Hindlimb muscle (tissue), 1 donor: ENCODE results near the gene SPCS2. TPM values are rescaled to one million over a fixed set of nuclear protein-coding genes. Genes with fewer than 3 reads are reported as not detected.
"Not testable (repeated sequence)": the region's sequence is repeated elsewhere in the genome, so short reads cannot be mapped to it uniquely, and the experiment has no call there.

Experiments used
- DNase-seq: peaks from one replicate; pipeline ENCODE4 v3.0.0-alpha.2; 2013
- polyA plus RNA-seq: library from polyadenylated mRNA; unstranded; fragments of 120-200 nt; gene quantifications from one replicate; pipeline ENCODE4 v1.2.1, GENCODE V29; 2013; ENCODE audit not compliant: insufficient read length

SPCS2 gene
- polyA plus RNA-seq, 1 donor = 82.8 TPM

DNA sequence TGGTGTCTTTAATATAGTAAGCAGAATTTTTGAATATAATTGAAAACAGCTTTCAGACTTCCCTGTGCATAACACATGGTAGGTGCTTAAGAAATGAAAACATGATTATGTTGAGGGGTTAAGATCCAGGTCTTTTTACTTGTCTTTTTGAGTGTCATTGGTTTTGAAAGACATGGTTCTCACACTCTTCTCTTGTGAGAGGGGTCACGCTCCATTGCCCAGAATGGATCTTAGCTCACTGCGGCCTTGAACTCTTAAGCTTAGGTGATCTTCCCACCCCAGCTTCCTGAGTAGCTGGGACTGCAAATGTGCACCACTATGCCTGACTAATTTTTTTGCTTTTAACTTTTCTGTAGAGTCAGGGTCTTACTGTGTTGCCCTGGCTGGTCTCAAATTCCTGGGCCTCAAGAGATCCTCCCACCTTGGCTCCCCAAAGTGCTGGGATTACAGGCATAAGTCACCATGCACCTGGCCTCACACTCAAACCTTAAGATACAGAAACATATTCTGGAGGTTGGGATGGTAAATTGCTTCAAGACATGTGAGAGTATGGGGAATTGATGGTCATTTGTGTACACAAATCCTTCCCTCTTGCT is 1.4 kb downstream of the SPCS2 start:
- no peak for DNase-seq

DNA sequence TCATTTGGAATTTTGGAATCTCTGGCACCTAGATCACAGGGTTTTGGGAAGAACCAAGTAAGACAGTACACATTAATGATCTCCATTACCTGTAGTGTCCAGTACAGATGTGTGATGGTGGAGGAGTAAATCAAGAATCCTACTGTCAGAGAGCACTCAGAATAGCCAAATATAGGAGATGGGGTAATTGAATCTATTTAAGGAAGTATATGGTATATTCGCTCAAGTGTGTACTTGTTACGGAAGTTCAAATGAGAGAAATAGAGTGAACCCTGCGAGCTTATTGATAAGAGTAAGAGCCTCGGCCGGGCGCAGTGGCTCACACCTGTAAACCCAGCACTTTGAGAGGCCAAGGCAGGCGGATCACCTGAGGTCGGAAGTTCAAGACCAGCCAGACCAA is 2.2 kb downstream of the SPCS2 start:
- no peak for DNase-seq

DNA sequence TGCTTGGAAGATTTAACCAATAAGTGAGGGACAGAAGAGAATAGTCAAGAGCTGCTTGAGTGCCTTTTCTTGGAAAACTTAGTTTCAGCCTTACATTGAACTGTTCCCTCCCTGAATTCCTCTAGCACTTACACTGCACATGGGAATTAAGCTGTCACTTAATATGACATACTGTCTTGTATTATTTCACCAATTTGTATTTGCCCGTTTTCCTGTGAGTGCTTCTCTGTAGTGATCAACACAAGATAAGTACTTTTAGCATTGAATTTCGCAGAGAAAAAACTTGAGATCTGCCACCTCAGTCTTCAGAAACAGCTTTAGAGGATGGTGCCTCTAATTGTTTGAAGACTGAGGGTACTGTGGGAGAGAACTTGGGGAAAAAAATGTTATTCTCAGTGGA is 3.7 kb downstream of the SPCS2 start:
- DNase-seq = no peak

DNA sequence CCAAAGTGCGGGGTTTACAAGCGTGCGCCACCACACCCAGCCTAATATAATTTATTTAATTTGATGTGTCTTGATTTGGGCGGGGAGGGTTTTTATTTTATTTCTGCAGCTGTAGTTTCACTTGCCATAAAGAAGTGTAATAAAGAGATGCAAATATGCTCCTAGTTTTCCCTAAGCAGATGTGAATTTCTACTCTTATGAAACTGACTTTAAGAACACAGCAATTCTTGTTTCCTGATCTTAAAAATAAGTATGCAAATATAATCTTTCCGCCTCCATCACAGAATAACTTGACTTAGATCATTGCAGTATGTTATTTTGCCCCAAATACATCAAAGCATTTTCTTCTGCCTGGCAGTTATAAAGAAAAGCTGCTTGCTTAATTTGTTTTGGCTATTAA is 4.4 kb downstream of the SPCS2 start:
- no peak for DNase-seq

DNA sequence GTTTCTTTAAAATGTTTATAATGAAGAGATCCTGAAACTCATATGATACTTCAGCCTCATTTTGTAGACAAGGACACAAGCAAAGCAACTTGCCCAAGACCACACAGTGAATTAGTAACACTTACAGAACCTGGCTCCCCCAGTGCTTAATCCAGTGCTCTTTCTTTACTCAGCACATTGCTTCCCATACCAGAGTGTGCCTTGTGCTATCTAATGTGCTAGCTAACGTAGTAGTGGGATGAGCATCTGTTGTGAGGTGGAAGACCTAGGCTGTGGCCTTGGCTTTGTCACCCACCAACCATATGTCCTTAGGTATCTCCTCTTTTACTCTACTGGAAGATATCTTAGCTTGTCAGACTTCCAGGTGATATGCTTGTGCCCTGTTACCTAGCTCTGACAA is 5.1 kb downstream of the SPCS2 start:
- no peak for DNase-seq

DNA sequence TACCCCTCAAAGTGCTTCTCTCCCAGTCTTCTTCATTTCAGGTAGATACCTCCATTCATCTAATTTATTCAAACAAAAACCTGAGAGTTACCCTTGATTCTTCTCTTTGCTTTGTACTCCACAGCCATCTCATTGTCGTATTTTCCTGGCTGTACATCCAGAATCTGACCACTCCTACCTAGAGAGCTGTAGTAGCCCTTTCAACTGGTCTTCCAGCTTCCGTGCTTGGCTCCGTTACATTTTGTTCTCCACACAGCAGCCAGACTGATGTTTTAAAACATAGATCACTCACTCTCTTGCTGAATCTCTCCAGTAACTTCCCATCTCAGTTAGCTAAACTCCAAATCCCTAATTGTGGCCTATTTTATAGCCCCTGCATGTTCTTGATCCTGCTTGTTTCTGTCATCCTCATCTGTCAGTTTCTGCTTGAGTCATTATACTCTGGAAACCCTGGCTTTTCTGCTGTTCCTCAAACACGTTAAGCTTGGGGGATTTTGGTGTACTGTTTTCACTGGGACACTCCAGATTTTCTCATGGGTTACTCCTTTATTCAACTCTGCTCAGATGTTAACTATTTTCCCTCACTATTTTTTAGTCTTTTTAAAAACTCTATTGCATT is 7.4 kb downstream of the SPCS2 start:
- peak; percentile 42 for DNase-seq

DNA sequence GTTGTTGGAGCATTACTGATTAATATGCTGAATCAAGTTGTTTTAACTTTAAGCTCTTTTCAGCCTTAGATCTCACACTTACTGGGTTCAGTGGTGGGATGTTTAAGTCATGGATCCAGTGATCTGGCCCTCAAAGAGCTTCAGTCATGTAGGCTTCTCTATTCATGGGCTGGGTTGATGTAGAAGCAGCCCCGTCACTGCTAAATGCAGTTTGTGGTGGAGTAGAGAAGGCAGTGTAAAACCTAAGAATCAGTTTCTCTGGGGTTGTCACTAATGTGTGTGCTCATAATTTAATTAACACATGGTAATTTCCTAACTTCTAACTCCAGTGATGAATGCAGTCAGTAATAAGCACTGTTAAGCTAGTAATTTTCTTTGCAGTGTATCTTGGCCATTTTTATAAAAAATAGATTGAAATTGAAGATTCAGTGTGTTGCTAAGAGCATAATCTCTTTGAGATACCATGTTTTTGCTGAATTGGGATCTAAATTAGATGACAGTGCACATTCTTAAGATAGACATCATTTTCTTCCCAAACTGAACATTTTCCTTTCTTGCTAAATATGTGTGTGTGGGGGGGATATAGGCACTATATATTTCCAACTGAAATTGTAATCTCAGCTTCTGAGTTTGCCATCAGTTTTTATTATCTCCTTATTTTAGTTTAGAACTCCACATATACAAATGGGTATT is 9.0 kb downstream of the SPCS2 start:
- DNase-seq = no peak

DNA sequence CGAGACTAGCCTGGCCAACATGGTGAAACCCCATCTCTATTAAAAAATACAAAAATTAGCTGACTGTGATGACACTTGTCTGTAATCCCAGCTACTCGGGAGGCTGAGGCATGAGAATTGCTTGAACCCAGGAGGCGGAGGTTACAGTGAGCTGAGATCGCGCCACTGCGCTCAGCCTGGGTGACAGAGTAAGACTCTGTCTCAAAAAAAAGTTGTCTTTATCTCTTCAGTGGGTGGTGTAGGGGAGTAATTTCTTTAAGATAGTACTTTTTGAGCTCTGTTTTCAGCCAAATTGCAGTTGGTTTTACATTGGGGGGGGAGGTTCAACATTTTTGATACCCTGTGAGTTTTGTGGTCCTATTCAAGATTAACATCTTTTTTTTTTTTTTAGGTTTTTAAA is 11.1 kb downstream of the SPCS2 start:
- DNase-seq = not testable (repeated sequence)

DNA sequence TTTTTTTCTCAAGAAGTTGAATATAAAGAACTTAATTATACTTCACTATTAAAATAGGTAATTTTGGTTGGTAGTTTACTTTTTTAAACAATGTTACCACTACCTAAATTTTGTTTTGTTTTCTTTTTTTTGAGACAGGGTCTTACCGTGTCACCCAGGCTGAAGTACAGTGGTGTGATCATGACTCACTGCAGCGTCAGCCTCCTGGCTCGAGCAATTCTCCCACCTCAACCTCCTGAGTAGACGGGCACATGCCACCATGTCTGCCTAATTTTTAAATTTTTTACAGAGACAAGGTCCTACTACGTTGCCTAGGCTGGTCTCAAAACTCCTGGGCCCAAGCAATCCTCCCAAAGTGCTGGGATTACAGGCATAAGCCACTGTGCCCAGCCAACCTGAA is 17.6 kb downstream of the SPCS2 start:
- no peak for DNase-seq

DNA sequence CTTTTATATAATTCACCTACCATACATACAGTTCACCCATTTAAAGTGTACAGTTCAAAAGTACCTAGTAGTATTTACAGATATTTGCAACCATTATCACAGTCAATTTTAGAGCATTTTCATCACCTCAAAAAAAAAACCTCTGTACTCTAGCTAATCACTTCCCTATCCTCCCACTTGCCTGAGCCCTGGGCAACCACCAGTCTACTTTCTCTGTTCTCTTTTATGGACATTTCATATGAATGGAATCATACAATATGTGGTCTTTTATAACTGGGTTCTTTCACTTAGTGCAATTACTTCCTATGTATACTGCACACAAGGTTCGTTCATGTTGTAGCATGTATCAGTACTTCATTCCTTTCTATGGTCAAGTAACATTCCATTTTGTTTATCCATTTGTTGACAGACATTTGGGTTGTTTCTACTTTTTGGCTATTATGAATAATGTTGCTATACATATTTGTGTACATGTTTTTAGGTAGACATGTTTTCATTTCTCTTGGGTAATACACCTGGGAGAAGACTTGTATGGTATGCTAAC is 21.9 kb downstream of the SPCS2 start:
- no peak for DNase-seq

DNA sequence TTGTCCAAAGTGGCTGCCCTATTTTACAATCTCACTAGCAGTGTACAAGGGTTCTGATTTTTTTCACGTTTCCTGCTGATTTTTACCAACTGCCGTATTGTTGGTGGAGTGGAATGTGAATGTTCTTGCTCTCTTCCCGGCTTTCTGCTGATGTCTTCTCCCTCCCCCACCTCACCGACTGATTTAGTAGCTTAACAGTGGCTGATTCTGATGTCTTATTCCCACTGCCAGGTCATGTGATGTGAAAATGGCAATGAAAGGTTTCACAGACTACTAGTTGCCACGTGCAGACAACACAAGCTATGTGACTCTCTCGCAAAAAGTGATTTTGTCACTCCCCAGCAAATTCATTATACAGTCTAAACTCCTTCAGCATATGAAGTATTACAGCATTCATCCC is 22.4 kb downstream of the SPCS2 start:
- DNase-seq = no peak

DNA sequence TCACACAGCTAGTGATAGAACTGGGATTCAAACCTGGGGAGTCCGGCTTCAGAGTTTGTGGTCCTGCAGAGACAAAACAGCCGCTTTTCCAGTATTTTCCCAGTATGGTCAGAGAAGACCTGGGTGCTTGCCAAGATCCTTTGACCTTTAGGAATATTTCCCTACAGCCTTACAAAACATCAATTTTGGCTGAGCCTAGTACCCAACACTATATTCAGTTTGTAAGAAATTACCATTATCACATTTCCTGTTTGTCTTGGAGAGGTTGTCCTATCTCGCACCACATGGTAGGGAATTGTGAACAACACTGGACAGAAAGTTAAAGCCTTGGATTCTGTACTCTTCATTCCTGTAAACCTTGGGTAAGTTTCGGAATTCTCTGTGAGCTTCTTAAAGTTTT is 29.0 kb downstream of the SPCS2 start:
- no peak for DNase-seq

DNA sequence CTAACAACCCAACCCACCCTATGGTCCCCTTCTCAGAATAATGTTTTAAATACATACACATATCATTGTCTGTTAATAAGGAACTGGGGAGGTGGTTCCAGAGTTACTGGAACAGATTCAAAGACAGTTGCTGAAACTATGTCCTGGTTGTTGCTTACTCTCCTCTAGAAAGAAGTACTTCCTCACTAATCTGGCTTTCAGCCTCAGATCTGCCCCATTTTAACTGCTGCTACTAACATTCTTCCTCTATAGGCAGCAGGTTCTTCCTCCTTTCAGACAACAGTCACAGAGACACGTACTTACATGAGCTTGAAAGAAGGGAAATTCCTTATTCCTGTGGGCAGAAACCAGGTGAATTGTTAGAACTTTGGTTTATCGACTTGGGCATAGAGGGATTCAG is 31.6 kb downstream of the SPCS2 start:
- no peak for DNase-seq

DNA sequence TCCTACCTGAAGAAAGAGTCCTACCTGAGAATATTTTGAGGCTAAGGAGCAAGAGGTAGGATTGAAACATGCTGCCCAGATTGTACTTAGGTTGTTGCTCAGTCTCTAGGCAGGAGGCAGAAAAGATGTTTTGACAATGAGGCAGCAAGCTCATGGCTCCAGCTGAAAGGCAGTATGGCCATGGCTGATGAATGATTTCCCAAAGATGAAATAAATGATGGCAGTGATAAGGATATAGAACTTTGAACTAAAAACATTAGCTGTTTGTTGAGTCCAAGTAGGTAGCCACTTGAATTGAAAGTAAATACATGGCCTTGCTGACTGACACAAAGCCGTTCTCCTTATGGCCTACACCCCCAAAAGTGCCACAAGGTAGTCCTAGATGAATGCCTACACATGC is 32.8 kb downstream of the SPCS2 start:
- DNase-seq = no peak

DNA sequence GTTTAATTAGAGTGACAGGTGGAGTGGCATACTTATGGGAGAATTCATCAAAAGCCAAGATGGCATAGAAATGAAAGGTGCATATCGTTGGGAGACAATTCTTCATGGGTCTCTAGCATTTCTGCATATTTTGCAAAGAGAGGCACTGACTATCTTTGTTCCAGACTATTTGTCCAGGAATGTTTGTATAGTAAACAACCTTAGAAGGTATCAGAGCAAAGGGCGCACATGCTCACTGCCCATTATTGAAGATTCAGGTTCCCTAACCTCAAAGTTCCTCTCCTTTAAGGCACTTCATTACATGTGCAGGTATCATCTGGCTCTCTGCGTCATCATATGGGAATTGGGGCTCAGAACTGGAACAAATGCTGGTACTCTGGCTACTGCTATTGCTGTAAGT is 35.0 kb downstream of the SPCS2 start:
- DNase-seq = no peak

DNA sequence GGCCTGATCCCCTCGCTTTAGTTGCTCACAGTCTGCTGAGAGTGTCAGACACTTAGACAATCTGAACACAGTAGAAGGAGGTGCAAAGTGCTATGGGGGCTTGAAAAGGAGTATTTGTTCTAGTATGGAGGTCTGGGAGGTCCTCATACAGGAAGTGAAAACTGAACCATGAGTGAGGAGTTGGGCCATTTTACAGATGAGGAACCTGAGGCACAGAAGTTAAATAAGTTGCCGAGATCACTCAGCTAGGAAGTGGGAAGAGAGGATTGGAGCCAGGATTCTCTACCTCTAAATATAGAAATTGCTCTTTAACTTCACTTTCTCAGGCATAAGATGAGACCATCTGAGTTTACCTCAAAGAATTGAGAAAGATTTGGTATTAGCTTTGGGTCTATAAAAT is 35.7 kb downstream of the SPCS2 start:
- no peak for DNase-seq

DNA sequence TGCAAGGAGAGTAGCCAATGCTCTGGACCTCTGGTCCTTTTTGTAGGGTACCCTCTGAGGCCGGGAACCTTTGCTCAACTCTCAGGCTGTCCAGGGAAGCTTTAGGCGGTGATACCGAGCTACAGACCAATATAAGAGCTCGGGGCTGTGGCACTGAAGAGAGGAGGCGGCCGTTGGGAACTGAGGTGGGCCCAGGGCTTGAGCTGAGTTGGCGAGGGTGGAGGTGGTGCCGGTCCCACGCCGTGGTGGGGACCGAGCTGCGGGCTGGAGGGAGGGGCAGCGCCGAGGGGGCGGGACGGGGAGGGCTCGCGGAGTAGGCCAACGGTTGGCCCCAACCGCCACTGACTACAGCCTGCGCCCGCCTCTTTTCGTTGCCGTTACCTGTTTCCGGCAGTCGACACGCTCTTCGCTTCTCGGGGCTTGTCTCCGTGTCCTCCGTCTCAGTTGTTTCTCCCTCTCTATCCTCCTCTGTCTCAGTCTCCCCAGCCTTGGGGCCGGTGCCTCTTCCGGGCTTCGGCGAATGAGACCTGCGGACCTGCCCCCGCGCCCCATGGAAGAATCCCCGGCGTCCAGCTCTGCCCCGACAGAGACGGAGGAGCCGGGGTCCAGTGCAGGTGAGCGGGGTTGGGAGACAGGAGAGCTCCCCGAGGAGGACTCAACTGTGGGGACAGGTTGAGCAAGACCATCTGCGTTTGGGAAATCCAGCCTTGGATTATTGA is 39.6 kb downstream of the SPCS2 start, which contains the start of gene NEU3:
TSS of gene NEU3 (plus strand) at position 393 of the 719 bp plus-strand sequence. CDS start at position 521, 128 bp downstream.
- DNase-seq = peak; percentile 73

DNA sequence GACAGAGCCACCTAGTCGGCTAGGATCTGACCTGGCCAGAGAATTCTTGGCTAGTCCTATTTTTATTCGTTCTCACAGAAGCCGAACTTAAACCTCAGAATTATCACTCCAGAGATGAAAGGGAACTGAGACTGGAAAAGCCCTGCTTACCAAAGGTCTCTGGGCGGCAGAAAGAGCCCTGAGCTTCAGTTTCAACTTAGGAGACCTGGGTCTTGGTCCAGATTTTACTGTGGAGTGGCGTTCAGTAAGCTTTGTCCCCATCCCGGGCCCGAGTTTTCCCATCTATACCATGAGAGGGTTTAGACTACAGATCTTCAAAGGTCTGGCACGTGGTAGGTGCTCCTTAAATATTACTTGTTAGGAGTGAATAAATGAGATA is 40.2 kb downstream of the SPCS2 start:
- peak; percentile 3 for DNase-seq

DNA sequence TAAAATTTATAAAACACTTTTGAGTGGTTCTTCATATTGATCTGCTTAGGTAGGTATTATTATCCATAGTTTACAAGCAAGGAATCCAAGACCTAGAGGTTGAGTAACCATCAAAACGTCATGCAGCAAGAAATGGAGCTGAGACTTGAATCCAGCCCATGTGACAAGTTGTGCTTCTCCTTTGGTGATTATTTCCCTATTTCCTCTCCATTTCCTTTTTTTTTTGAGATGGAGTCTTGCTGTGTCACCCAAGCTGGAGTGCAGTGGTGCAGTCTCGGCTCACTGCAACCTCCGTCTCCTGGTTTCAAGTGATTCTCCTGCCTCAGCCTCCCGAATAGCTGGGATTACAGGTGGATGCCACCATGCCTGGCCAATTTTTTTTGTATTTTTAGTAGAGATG is 41.1 kb downstream of the SPCS2 start:
- DNase-seq = not testable (repeated sequence)

DNA sequence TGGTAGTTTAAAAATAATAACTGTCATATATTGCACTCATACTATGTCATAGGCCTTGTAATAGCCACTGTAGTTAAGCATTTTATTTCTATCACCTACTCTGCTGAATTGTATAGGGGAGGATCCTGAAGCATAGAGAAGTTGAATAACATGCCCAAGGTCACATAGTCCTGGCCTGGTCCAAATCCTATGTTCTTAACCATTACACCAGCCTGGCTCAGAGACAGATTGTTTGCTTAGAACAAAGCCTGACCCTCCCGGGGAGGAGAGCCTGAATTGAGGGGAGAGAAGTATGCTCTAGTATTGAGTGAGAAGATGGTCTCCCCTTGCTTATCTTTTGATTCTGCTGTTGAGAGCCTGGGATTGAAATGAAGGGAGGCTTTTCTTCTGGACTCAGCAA is 41.9 kb downstream of the SPCS2 start:
- no peak for DNase-seq

DNA sequence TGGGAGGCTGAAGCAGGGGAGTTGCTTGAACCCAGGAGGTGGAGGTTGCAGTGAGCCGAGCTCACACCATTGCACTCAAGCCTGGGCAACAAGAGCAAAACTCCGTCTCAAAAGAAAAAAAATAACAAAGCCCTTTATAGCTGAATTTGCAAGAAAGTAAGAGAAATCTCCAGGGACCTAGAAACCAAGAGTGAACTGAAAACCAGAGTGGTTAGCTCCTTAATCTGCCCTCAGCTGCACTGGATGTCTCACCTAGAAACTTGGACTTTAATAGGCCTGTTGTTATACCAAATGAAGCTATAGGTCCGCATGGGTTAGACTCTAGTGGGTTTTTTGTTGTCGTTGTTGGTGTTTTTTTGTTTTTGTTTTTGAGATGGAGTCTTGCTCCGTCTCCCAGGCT is 43.8 kb downstream of the SPCS2 start:
- DNase-seq = no peak

DNA sequence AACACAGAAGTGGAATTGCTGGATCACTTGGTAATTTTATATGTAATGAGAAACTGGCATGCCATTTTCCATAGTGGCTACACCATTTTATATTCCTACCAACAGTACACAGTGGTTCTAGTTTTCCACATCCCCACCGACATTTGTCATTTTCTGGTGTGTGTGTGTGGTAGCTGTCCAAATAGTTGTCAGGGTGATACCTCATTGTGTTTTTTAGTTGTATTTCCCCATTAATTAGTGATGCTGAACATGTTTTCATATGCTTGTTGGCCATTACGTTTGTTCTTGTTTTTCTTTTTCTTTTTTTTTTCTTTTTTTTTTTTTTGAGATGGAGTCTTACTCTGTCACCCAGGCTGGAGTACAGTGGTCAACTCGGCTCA is 51.9 kb downstream of the SPCS2 start:
- DNase-seq = no peak

DNA sequence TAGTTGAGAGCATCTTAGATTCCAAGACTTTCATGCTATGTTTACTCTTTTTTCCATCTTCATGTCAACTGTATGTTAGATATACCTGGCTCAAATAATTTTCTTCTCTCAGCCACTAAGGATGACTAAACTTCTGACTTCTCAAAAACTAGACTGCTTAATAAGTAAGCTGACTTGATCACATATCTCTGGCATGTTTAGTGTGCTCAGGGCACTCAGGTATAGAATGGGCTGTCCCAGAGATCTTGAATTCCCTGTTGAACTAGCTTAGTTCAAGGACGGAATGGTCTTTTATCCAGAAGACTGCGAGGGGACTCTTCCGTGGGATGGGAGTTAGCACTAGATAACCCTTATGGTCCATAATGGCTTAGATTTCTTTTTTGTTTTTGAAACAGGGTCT is 52.6 kb downstream of the SPCS2 start:
- DNase-seq = no peak
